Measurements from ENCODE around the gene TTC12.

- TF ChIP-seq CTCF (conservative IDR thresholded peaks at IDR 0.05) = no peak
- TF ChIP-seq EZH2 (IDR thresholded peaks at IDR 0.05; ENCODE audit: low read depth) = no peak
Observed at GRCh38 chr11:113278925-113279324, 35.5 kb upstream of the TTC12 start.
